Lower leg skin (tissue), 3 donors: ENCODE results near the gene PPP2R3A.

Experiments
- POLR2A ChIP-seq, 2 donors: fragments of 450-650 bp; IDR thresholded peaks; one replicate each; pipeline ENCODE4 v1.6.1; 2016 to 2017; ENCODE audit warnings: antibody characterized with exemption in 2 of 2, mild to moderate bottlenecking in 1 of 2, moderate library complexity in 1 of 2
- TF ChIP-seq, protein P1 (sequence below), 3 donors: fragments of 450-650 bp; IDR thresholded peaks; one replicate each; pipeline ENCODE4 v1.5.1; 2016; ENCODE audit warnings: antibody characterized with exemption in 3 of 3, mild to moderate bottlenecking in 3 of 3, moderate library complexity in 2 of 3

DNA sequence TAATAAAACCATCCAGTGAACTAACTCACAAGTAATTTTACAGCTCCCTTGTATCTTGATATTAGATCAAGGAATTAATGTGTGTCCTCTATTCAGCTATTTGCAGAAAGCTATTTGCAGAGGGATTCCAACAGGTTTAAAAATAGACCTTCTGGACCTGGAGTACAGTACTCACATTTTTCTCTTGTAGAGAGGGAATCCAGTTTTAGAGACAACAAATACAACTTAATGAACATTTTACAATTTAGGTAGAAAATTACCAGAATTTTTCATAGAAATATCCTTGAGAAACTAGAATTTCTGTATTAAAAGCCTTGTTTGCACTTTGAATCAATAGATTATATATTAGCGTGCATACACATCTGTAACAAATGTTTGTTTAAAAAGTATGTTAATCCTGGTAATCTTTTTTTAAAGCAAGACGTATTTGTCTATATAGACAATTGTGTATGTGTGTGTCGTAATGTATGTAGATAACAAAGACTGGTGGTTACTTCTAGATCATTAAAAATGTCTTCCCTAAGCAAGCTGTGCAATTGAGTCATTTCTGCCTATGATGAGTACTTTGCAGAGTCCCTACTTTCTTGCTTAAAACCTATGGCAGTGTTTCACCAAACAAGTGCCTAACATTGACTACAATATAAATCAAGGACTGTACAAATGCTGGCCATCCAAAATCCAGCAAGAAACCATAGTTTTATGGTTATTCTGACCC, 57.9 kb downstream of the PPP2R3A start:
- TF ChIP-seq POLR2A (IDR thresholded peaks at IDR 0.05), result no peak
- TF ChIP-seq, protein P1, sequence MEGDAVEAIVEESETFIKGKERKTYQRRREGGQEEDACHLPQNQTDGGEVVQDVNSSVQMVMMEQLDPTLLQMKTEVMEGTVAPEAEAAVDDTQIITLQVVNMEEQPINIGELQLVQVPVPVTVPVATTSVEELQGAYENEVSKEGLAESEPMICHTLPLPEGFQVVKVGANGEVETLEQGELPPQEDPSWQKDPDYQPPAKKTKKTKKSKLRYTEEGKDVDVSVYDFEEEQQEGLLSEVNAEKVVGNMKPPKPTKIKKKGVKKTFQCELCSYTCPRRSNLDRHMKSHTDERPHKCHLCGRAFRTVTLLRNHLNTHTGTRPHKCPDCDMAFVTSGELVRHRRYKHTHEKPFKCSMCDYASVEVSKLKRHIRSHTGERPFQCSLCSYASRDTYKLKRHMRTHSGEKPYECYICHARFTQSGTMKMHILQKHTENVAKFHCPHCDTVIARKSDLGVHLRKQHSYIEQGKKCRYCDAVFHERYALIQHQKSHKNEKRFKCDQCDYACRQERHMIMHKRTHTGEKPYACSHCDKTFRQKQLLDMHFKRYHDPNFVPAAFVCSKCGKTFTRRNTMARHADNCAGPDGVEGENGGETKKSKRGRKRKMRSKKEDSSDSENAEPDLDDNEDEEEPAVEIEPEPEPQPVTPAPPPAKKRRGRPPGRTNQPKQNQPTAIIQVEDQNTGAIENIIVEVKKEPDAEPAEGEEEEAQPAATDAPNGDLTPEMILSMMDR (IDR thresholded peaks at IDR 0.05), result no peak
